ENCODE results near the gene GLS. TPM values are rescaled to one million over a fixed set of nuclear protein-coding genes. Genes with fewer than 3 reads are reported as not detected.

The GLS gene
- total RNA-seq, 1 donor from 2014 or later = 160 TPM

DNA sequence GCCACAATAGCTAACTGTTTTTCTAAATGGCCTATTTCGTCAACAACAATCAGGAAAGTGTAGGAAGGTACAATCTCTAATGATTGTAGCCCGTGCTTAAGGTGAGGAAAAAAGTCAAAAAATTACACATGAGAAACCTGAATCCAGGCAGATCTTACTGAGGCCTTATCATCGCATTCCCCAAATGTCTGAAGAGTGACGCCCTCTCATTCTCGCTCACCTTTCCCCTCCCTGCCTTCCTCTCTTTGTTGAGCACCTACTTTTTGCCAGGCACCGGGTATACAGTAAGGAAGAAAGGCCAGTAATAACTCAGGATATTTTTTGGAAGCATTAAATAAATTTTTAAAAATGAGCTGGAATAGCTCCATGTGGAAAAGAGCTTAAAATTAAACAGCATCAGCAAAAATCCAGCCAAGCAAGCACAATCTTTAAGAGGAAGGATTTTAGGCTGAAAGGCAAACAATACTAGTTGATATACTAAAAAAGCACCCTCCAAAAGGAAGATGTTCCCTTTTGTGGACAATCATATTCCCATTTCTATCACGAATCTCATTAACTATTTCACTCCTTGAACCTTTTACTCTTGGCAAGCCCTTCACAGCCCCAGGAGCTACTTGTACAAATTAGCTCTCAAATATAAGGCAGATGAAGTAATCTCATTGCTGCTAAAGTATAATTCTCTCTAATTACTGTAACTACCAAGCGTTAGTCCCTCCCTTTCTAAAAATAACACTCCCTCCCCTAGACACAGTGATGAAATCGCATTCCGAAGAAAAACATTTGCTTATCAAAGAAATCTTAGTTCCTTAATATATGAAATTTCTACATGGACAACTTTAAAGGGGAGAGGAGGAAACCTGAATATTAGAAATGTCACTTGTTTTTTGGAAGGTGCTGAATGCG, 93.4 kb downstream of the GLS start:
- no peak for DNase-seq (ENCODE audit: extremely low spot score, unreplicated experiment)
- Mint-ChIP-seq H3K9me3 (no peaks in the 10 kb centered on the region), H3K4me1 (ENCODE audit: unreplicated experiment) (no peaks in the 10 kb centered on the region), H3K4me3 (no peak overlapping the region), H3K27ac (no peak overlapping the region), H3K36me3 (peaks cover 67% of the 10 kb centered on the region), H3K27me3 (no peaks in the 10 kb centered on the region)
- TF ChIP-seq, protein P1, sequence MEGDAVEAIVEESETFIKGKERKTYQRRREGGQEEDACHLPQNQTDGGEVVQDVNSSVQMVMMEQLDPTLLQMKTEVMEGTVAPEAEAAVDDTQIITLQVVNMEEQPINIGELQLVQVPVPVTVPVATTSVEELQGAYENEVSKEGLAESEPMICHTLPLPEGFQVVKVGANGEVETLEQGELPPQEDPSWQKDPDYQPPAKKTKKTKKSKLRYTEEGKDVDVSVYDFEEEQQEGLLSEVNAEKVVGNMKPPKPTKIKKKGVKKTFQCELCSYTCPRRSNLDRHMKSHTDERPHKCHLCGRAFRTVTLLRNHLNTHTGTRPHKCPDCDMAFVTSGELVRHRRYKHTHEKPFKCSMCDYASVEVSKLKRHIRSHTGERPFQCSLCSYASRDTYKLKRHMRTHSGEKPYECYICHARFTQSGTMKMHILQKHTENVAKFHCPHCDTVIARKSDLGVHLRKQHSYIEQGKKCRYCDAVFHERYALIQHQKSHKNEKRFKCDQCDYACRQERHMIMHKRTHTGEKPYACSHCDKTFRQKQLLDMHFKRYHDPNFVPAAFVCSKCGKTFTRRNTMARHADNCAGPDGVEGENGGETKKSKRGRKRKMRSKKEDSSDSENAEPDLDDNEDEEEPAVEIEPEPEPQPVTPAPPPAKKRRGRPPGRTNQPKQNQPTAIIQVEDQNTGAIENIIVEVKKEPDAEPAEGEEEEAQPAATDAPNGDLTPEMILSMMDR (conservative IDR thresholded peaks at IDR 0.05) = no peak

DNA sequence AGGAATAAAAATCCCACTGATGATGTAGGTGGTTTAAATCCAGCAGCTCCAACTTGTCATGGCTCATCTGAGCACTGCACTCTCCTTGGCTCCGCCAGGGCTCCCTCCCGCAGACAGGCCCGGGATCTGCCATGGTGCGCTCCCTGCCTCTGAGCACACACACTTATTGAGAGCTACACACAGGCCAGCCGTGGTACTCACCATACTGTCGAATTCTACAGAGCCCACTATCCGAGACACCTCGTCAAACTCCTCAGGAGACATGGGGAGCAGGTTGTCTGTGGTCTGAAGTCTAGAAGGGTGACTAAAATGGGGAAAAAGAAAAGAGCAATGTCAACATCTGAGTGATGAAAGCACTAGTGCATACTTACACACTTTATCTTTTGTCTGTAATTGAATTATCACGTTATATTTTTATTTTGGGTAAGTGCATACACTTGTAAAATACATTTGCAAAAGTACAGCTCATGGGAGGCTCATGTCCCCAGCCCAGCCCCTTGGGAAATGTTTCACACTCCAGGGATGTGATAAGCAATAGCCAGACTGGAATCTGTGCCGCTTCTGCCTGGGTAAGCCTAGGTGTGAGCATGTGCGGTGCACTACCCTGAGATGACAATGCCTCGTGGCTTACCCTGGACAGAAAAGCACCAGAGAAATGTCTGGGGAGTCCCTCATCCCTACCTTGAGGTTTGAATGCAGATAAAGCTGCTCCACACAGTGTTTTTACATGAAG, 94.2 kb downstream of the GLS start:
- H3K36me3 Mint-ChIP-seq = peaks cover 65% of the 10 kb centered on the region
- H3K9me3 Mint-ChIP-seq = no peaks in the 10 kb centered on the region
- H3K27ac Mint-ChIP-seq = no peak overlapping the region
- H3K4me3 Mint-ChIP-seq = no peak overlapping the region
- TF ChIP-seq, protein P1 (conservative IDR thresholded peaks at IDR 0.05) = no peak
- DNase-seq (ENCODE audit: extremely low spot score, unreplicated experiment) = no peak
- H3K4me1 Mint-ChIP-seq (ENCODE audit: unreplicated experiment) = peaks cover 5% of the 10 kb centered on the region
- H3K27me3 Mint-ChIP-seq = no peaks in the 10 kb centered on the region

DNA sequence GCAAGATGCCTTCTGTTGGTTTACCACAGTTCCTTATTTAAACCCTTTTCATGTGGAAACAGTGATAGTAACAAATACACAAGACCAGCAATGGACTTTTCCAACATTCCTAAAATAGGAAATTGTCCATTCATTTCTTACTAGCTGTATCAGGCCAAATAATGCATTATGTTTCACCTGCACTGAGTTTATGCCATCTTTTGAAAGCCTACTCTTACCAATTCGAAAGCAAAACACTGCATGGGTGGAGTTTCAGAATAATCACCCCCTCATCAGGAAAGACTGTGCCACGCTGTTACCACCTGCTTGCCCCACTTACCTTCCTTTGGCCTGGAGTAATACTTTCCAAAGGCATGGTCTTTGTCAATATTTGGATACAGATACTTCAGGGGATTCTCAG, 95.9 kb downstream of the GLS start:
- Mint-ChIP-seq H3K27me3 (no peaks in the 10 kb centered on the region), H3K4me1 (ENCODE audit: unreplicated experiment) (peaks cover 21% of the 10 kb centered on the region), H3K27ac (no peak overlapping the region), H3K4me3 (no peak overlapping the region), H3K36me3 (peaks cover 69% of the 10 kb centered on the region), H3K9me3 (no peaks in the 10 kb centered on the region)
- no peak for DNase-seq (ENCODE audit: extremely low spot score, unreplicated experiment)
- TF ChIP-seq, protein P1 (conservative IDR thresholded peaks at IDR 0.05) = no peak

DNA sequence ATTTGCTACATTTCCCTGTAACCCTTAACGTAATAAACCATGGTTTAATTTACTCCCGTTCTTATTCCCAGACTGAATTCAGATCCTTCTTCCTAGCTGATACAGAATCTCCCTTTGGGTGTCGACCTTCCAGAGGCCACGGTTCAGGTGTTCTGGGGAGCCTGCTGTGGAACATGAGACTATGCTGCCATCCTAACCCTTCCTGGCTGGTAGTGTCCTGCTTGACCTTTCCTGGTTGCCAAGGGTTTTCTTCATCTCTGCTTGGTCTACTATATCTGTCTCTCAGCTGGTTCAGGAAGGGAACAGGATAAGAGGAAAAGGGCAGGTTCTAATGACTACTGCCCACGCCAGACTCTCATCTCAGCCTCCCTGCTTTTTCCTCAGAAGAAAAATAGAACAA, 96.9 kb downstream of the GLS start:
- Mint-ChIP-seq H3K27me3 (no peaks in the 10 kb centered on the region), H3K36me3 (peaks cover 79% of the 10 kb centered on the region), H3K9me3 (no peaks in the 10 kb centered on the region), H3K4me1 (ENCODE audit: unreplicated experiment) (peaks cover 21% of the 10 kb centered on the region), H3K4me3 (no peak overlapping the region), H3K27ac (no peak overlapping the region)
- TF ChIP-seq, protein P1 (conservative IDR thresholded peaks at IDR 0.05) = no peak
- no peak for DNase-seq (ENCODE audit: extremely low spot score, unreplicated experiment)

DNA sequence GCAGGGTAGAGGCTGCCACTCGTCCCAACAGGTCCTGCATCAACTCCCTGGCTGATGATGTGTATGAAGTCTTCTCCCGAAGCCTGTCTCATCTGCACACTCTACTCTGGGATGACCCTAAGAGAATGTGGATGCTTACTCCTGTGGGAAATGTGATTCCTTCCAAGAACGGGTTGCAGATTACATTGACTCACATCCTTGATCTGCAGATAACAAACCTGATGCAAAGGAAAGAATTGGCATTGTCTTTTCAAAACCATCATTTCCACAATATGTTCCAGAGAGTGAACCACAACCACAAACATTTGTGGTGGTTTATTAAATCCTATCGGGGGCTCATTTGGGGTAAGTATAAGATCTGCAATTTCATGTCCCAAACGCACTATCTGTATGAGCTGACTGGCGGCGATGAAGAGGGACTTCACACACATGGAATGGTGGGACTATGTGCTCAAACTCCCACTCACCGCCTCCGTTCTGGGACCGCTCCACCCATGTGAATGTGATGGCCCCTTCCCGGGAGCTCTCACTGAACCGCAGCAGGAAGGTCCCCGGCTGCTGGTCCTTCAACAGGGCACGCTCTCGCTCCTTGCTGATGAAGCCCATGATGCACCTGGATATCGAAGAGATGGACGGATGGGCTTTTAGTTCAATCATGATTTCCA, 97.9 kb downstream of the GLS start:
- Mint-ChIP-seq H3K4me1 (ENCODE audit: unreplicated experiment) (peaks cover 21% of the 10 kb centered on the region), H3K27ac (no peak overlapping the region), H3K4me3 (no peak overlapping the region), H3K36me3 (peaks cover 79% of the 10 kb centered on the region), H3K9me3 (no peaks in the 10 kb centered on the region), H3K27me3 (no peaks in the 10 kb centered on the region)
- TF ChIP-seq, protein P1 (conservative IDR thresholded peaks at IDR 0.05) = no peak
- DNase-seq (ENCODE audit: extremely low spot score, unreplicated experiment) = no peak
